HEK293T (cell line): ENCODE data around the gene EPS8.

Source experiments
- BHLHE40 ChIP-seq: fragments of 450-650 bp; IDR thresholded peaks from 2 replicates; pipeline ENCODE4 v1.6.1; 2016; ENCODE audit warnings: mild to moderate bottlenecking, moderate library complexity, borderline replicate concordance
- ELF4 ChIP-seq: fragments of 450-650 bp; IDR thresholded peaks from 2 replicates; pipeline ENCODE4 v1.6.1; 2017; ENCODE audit warnings: antibody characterized with exemption
- FOXM1 ChIP-seq: fragments of 450-650 bp; IDR thresholded peaks from 2 replicates; pipeline ENCODE4 v1.6.1; 2017; ENCODE audit warnings: mild to moderate bottlenecking, borderline replicate concordance
- SUZ12 ChIP-seq: fragments of 450-650 bp; IDR thresholded peaks from 2 replicates; pipeline ENCODE4 v1.6.1; 2016; ENCODE audit warnings: mild to moderate bottlenecking
- TARDBP ChIP-seq: fragments of 450-650 bp; IDR thresholded peaks from 2 replicates; pipeline ENCODE4 v1.6.1; 2016
- TF ChIP-seq, protein P1 (sequence below): fragments of 450-650 bp; IDR thresholded peaks from 2 replicates; pipeline ENCODE4 v1.6.1; 2016

DNA sequence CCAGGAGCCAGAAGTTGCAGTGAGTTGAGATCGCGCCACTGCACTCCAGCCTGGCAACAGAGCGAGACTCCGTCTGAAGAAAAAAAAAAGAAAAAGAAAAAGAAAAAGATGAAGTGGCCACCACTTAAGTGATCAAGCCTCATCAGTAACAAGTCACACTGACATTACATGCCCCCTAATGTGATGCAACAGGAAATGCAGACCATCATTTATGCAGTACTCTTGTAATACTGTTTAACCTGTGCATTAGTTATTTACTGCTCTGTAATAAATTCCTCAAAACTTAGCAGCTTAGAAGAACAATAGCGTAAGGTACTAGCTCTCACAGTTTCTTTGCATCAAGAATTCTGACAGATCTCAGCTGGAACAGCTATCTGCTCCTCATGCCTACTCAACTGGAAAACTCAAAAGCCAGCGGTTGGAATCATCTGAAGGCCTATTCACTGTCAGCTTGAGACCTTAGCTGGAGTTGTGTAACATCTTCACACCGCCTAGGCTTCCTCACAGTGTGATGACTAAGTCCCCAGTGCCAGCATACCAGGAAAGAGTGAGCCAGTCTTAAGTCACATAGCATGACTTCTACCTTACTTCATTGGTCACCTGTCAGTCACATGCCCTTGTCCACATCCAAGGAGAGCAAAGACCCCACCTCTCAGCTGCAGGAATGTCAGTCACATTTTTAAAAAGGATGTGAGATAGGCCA lies 31.5 kb downstream of the EPS8 start:
- TF ChIP-seq SUZ12 = no peak
- TF ChIP-seq, protein P1, sequence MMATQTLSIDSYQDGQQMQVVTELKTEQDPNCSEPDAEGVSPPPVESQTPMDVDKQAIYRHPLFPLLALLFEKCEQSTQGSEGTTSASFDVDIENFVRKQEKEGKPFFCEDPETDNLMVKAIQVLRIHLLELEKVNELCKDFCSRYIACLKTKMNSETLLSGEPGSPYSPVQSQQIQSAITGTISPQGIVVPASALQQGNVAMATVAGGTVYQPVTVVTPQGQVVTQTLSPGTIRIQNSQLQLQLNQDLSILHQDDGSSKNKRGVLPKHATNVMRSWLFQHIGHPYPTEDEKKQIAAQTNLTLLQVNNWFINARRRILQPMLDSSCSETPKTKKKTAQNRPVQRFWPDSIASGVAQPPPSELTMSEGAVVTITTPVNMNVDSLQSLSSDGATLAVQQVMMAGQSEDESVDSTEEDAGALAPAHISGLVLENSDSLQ = no peak
- TF ChIP-seq FOXM1 = no peak
- no peak for TF ChIP-seq ELF4
- TF ChIP-seq TARDBP = no peak
- no peak for TF ChIP-seq BHLHE40
